MM.1S (cell line): Measurements from ENCODE around the gene FRMD1.

ENCODE experiments used
- DNase-seq: peaks from one replicate; pipeline ENCODE4 v3.0.0-alpha.2; 2015
- H2AFZ ChIP-seq: fragments of 300-600 bp; sonication (generic); 2 replicates; pipeline ENCODE4 v1.6.0; 2016; ENCODE audit warnings: antibody characterized with exemption, low read length
- H3F3A ChIP-seq: fragments of 300-600 bp; sonication (generic); 2 replicates; pipeline ENCODE4 v1.6.1; 2016; ENCODE audit warnings: mild to moderate bottlenecking, antibody characterized with exemption, low read length, moderate library complexity, mixed read lengths; ENCODE audit not compliant: insufficient read depth
- H3K27ac ChIP-seq: fragments of 300-600 bp; sonication (generic); 2 replicates; pipeline ENCODE4 v1.5.1; 2016; ENCODE audit warnings: mild to moderate bottlenecking, low read length
- H3K27me3 ChIP-seq: fragments of 300-600 bp; sonication (generic); replicated peaks from 2 replicates; pipeline ENCODE4 v1.6.0; 2016; ENCODE audit warnings: low read length; ENCODE audit not compliant: insufficient read depth
- H3K36me3 ChIP-seq: fragments of 300-600 bp; sonication (generic); replicated peaks from 2 replicates; pipeline ENCODE4 v1.6.1; 2016; ENCODE audit warnings: mild to moderate bottlenecking, low read length, mixed read lengths; ENCODE audit not compliant: insufficient read depth
- H3K4me1 ChIP-seq: fragments of 300-600 bp; sonication (generic); 2 replicates; pipeline ENCODE4 v1.6.1; 2016; ENCODE audit warnings: low read length, mixed read lengths
- H3K4me2 ChIP-seq: fragments of 300-600 bp; sonication (generic); 2 replicates; pipeline ENCODE4 v1.6.0; 2016; ENCODE audit warnings: low read depth, low read length
- H3K4me3 ChIP-seq: fragments of 300-600 bp; sonication (generic); 2 replicates; pipeline ENCODE4 v1.5.1; 2016; ENCODE audit warnings: low read length, mixed read lengths
- H3K79me2 ChIP-seq: fragments of 300-600 bp; sonication (generic); 2 replicates; pipeline ENCODE4 v1.6.1; 2016; ENCODE audit warnings: mixed run types, low read length, mixed read lengths
- H3K9ac ChIP-seq: fragments of 300-600 bp; sonication (generic); 2 replicates; pipeline ENCODE4 v1.6.1; 2016; ENCODE audit warnings: low read length, mixed read lengths
- H3K9me2 ChIP-seq: fragments of 300-600 bp; sonication (generic); replicated peaks from 2 replicates; pipeline ENCODE4 v1.6.1; 2016; ENCODE audit warnings: mild to moderate bottlenecking, low read length, mixed read lengths; ENCODE audit not compliant: insufficient read depth
- H3K9me3 ChIP-seq: fragments of 300-600 bp; sonication (generic); replicated peaks from 2 replicates; pipeline ENCODE4 v1.6.1; 2016; ENCODE audit warnings: mild to moderate bottlenecking, low read length, mixed read lengths; ENCODE audit not compliant: insufficient read depth
- H4K20me1 ChIP-seq: fragments of 300-600 bp; sonication (generic); 2 replicates; pipeline ENCODE4 v1.6.1; 2016; ENCODE audit warnings: mild to moderate bottlenecking, low read length, moderate library complexity, mixed read lengths; ENCODE audit not compliant: insufficient read depth
- CTCF ChIP-seq: fragments of 300-600 bp; sonication (generic); IDR thresholded peaks from 2 replicates; pipeline ENCODE4 v1.5.1; 2016; ENCODE audit warnings: antibody characterized with exemption, low read length, mixed read lengths
- EZH2 ChIP-seq: fragments of 300-600 bp; sonication (generic); optimal IDR thresholded peaks from 2 replicates; pipeline ENCODE3; 2017; ENCODE audit warnings: low read depth, mild to moderate bottlenecking, antibody characterized with exemption, low read length, mixed read lengths
- EZH2phosphoT487 ChIP-seq: fragments of 300-600 bp; sonication (generic); IDR thresholded peaks from 2 replicates; pipeline ENCODE4 v1.6.1; 2018; ENCODE audit warnings: antibody characterized with exemption, low read length

FRMD1 gene

GRCh38 chr6:168100011-168100802 lies 21.2 kb upstream of the FRMD1 start:
- no peaks in the 10 kb centered on the region for H3K79me2 ChIP-seq
- H3K4me1 ChIP-seq = no peaks in the 10 kb centered on the region
- no peaks in the 10 kb centered on the region for H3K36me3 ChIP-seq
- no peak overlapping the region for H3K27ac ChIP-seq
- no peak overlapping the region for H3K9ac ChIP-seq
- TF ChIP-seq EZH2phosphoT487 = no peak
- TF ChIP-seq EZH2 = no peak
- TF ChIP-seq CTCF = no peak
- no peak for DNase-seq
- H3K27me3 ChIP-seq = 0 out of 2 replicates have a peak, but pooled peaks cover 3% of the 10 kb centered on the region
- no peaks in the 10 kb centered on the region for H4K20me1 ChIP-seq
- H3K4me2 ChIP-seq = no peak overlapping the region
- no peaks in the 10 kb centered on the region for H3K9me3 ChIP-seq
- H3F3A ChIP-seq = no peaks in the 10 kb centered on the region
- no peaks in the 10 kb centered on the region for H3K9me2 ChIP-seq
- no peak overlapping the region for H2AFZ ChIP-seq
- H3K4me3 ChIP-seq = no peak overlapping the region

- DNase-seq = no peak
- Histone ChIP-seq H3K9me3 (no peaks in the 10 kb centered on the region), H3K4me1 (no peaks in the 10 kb centered on the region), H3K79me2 (no peaks in the 10 kb centered on the region), H3K4me2 (no peak overlapping the region), H3K4me3 (no peak overlapping the region), H3K27me3 (0 out of 2 replicates have a peak, but pooled peaks cover 3% of the 10 kb centered on the region), H2AFZ (no peak overlapping the region), H3K9ac (no peak overlapping the region), H4K20me1 (no peaks in the 10 kb centered on the region), H3F3A (no peaks in the 10 kb centered on the region), H3K27ac (no peak overlapping the region), H3K9me2 (no peaks in the 10 kb centered on the region), H3K36me3 (no peaks in the 10 kb centered on the region)
- TF ChIP-seq EZH2phosphoT487 = no peak
- TF ChIP-seq CTCF = no peak
- TF ChIP-seq EZH2 = no peak
Measured at GRCh38 chr6:168099201-168100010, 20.4 kb upstream of the FRMD1 start.

- no peaks in the 10 kb centered on the region for H3K9me3 ChIP-seq
- H3F3A ChIP-seq = no peaks in the 10 kb centered on the region
- H3K27me3 ChIP-seq = 0 out of 2 replicates have a peak, but pooled peaks cover 3% of the 10 kb centered on the region
- H3K9me2 ChIP-seq = no peaks in the 10 kb centered on the region
- H3K4me3 ChIP-seq = no peak overlapping the region
- no peak overlapping the region for H3K27ac ChIP-seq
- H3K4me1 ChIP-seq = no peaks in the 10 kb centered on the region
- no peaks in the 10 kb centered on the region for H4K20me1 ChIP-seq
- DNase-seq = no peak
- no peak overlapping the region for H3K9ac ChIP-seq
- no peak overlapping the region for H3K4me2 ChIP-seq
- no peak for TF ChIP-seq EZH2
- TF ChIP-seq CTCF = no peak
- no peak for TF ChIP-seq EZH2phosphoT487
- H3K36me3 ChIP-seq = no peaks in the 10 kb centered on the region
- H3K79me2 ChIP-seq = no peaks in the 10 kb centered on the region
- no peak overlapping the region for H2AFZ ChIP-seq
Measured at GRCh38 chr6:168098431-168098861, 19.4 kb upstream of the FRMD1 start.
